ENCODE data around the gene CDA. TPM values are rescaled to one million over a fixed set of nuclear protein-coding genes. Genes with fewer than 3 reads are reported as not detected.

The CDA gene
- total and polyA plus RNA-seq, 2 of the 8 experiments (the other 6 are each of a cell fraction or from before 2014, with no cell fraction given): 4.4 to 11.3 TPM

- H2BK5ac ChIP-seq (ENCODE audit: low read depth, low read length): no peak overlapping the region
- no peak overlapping the region for H3K4ac ChIP-seq (replicated peaks; ENCODE audit: insufficient read length, low read depth, low read length)
- no peak overlapping the region for H2AK5ac ChIP-seq (ENCODE audit: low read depth, low read length)
- ChIA-PET CTCF (ENCODE audit: partially characterized antibody) (interaction anchor here (1.0 to 3.4 kb wide), 6 partner anchors 12 to 52 kb away, joined by 3 to 28 read pairs (median 5); partner anchors contain the start of genes FAM43B and PINK1), POLR2A (ENCODE audit: partially characterized antibody) (interaction anchor here (1.1 to 1.6 kb wide), 2 partner anchors 22 to 45 kb away, joined by 3 to 4 read pairs; no protein-coding TSS in a partner anchor)
- no peak overlapping the region for H3K9ac ChIP-seq (replicated peaks in 1 of 4; ENCODE audit: extremely low read depth in 1 of 4, low read depth in 3 of 4, low read length in 3 of 4)
- no peaks in the 10 kb centered on the region for H3K79me2 ChIP-seq (ENCODE audit: control insufficient read depth in 1 of 2, insufficient read depth in 2 of 2, low read length in 2 of 2)
- no peak overlapping the region for H3K56ac ChIP-seq (replicated peaks; ENCODE audit: insufficient read length, low read depth, low read length)
- H3K23me2 ChIP-seq (ENCODE audit: low read depth, low read length): no peaks in the 10 kb centered on the region
- no peak overlapping the region for H3K27ac ChIP-seq (ENCODE audit: low read depth, low read length)
- no peaks in the 10 kb centered on the region for H4K20me1 ChIP-seq (replicated peaks in 1 of 2; ENCODE audit: control insufficient read depth in 1 of 2, insufficient read depth in 2 of 2, low read length in 2 of 2)
- H3K18ac ChIP-seq (ENCODE audit: extremely low read depth, low read length): no peak overlapping the region
- no peak for DNase-seq (ENCODE audit: low read depth in 1 of 2, low spot score in 2 of 2)
- H2AFZ ChIP-seq (ENCODE audit: low read length): no peak overlapping the region
- no peak overlapping the region for H4K91ac ChIP-seq (replicated peaks; ENCODE audit: insufficient read length, low read length)
- 88% methylated on average over 2 of the region's 2 CpGs; no CpG with 5 or more reads in 1 of the 2 experiments for WGBS, 2 experiments (ENCODE audit: extremely low coverage in 1 of 2, insufficient coverage in 1 of 2, insufficient read length in 1 of 2, insufficient replicate concordance in 2 of 2, low coverage in 1 of 2, low lambda C conversion rate in 2 of 2, missing lambda C conversion rate in 1 of 2)
- H3K4me3 ChIP-seq (ENCODE audit: extremely low read depth in 1 of 4, insufficient read depth in 2 of 4, low read depth in 3 of 4, low read length in 4 of 4): no peak overlapping the region
- H2BK12ac ChIP-seq (ENCODE audit: low read depth, low read length): no peak overlapping the region
- H4K5ac ChIP-seq (ENCODE audit: insufficient read length, low read depth, low read length): no peak overlapping the region
- no peaks in the 10 kb centered on the region for H3K9me3 ChIP-seq (ENCODE audit: insufficient read depth in 2 of 2, low read depth in 1 of 2, low read length in 1 of 2)
- H3K14ac ChIP-seq (ENCODE audit: insufficient read length): no peak overlapping the region
- TF ChIP-seq KDM1A (IDR thresholded peaks at IDR 0.05; ENCODE audit: borderline replicate concordance, low read length) (peak; percentile 62; the same call in 1 of the 2 replicates), TEAD4 (IDR thresholded peaks at IDR 0.05; ENCODE audit: low read depth, low read length) (no peak)
- H4K8ac ChIP-seq (ENCODE audit: extremely low read depth, insufficient read depth, low read length): no peak overlapping the region
- H3K79me1 ChIP-seq (ENCODE audit: low read depth, low read length): no peaks in the 10 kb centered on the region
- no peak overlapping the region for H2BK120ac ChIP-seq (replicated peaks; ENCODE audit: low read depth, low read length)
- H3K4me2 ChIP-seq (ENCODE audit: insufficient read depth in 1 of 2, low read depth in 2 of 2, low read length in 2 of 2): no peak overlapping the region
- H2BK15ac ChIP-seq (ENCODE audit: low read length): no peak overlapping the region
- no peak overlapping the region for H3K23ac ChIP-seq (ENCODE audit: insufficient read length)
- FAIRE-seq: no peak
- H3K4me1 ChIP-seq (replicated peaks in 1 of 4; ENCODE audit: control insufficient read depth in 3 of 4, insufficient read depth in 4 of 4, low read length in 3 of 4): peaks cover 0 to 16% (median 12%) of the 10 kb centered on the region in 4 experiments; a peak in 5 of 7 replicates
- H2BK20ac ChIP-seq (ENCODE audit: low read length): no peak overlapping the region
- H3K27me3 ChIP-seq (replicated peaks in 1 of 4; ENCODE audit: control insufficient read depth in 3 of 4, extremely low read depth in 1 of 4, insufficient read depth in 3 of 4, low read length in 3 of 4): no peaks in the 10 kb centered on the region
- no peaks in the 10 kb centered on the region for H3K36me3 ChIP-seq (ENCODE audit: control insufficient read depth in 2 of 4, insufficient read depth in 4 of 4, low read length in 3 of 4)
These were observed 1.2 kb upstream of the CDA start for GRCh38 chr1:20587661-20588053.

All from H1 (cell line).